ACC112 (cell line): ENCODE data around the gene WFS1.

Source experiments
- H2AFZ ChIP-seq: fragments of 200-600 bp; sonication (generic); one replicate; pipeline ENCODE4 v1.6.0; 2017; ENCODE audit warnings: antibody characterized with exemption, low read length; ENCODE audit not compliant: unreplicated experiment
- H3K27ac ChIP-seq: fragments of 200-600 bp; sonication (generic); 2 replicates; pipeline ENCODE4 v1.5.1; 2014; ENCODE audit warnings: low read depth, mild to moderate bottlenecking, antibody characterized with exemption, low read length, moderate library complexity
- H3K27me3 ChIP-seq: fragments of 200-600 bp; sonication (generic); 2 replicates; pipeline ENCODE4 v1.6.1; 2014; ENCODE audit warnings: mild to moderate bottlenecking, antibody characterized with exemption, low read length, moderate library complexity, mixed read lengths; ENCODE audit not compliant: insufficient read depth
- H3K36me3 ChIP-seq: fragments of 200-600 bp; sonication (generic); 2 replicates; pipeline ENCODE4 v1.6.1; 2016; ENCODE audit warnings: mild to moderate bottlenecking, antibody characterized with exemption, low read length, moderate library complexity, mixed read lengths; ENCODE audit not compliant: insufficient read depth
- H3K4me1 ChIP-seq: fragments of 200-600 bp; sonication (generic); one replicate; pipeline ENCODE4 v1.6.1; 2016; ENCODE audit warnings: low read length, mixed read lengths; ENCODE audit not compliant: insufficient read depth, unreplicated experiment, control insufficient read depth
- H3K4me3 ChIP-seq: fragments of 200-600 bp; sonication (generic); 2 replicates; pipeline ENCODE4 v1.5.1; 2014; ENCODE audit warnings: mild to moderate bottlenecking, low read depth, low read length
- H3K79me2 ChIP-seq: fragments of 200-600 bp; sonication (generic); one replicate; pipeline ENCODE4 v1.6.0; 2016; ENCODE audit warnings: low read length; ENCODE audit not compliant: control insufficient read depth, unreplicated experiment, insufficient read depth

WFS1 gene

GRCh38 chr4:6235901-6236640 is 33.6 kb upstream of the WFS1 start:
- Histone ChIP-seq H3K79me2 (no peaks in the 10 kb centered on the region), H3K27me3 (peaks cover 69% of the 10 kb centered on the region)

GRCh38 chr4:6236816-6237390 is 32.7 kb upstream of the WFS1 start:
- Histone ChIP-seq H3K79me2 (no peaks in the 10 kb centered on the region), H2AFZ (no peak overlapping the region), H3K4me3 (no peak overlapping the region), H3K4me1 (no peaks in the 10 kb centered on the region), H3K27ac (no peak overlapping the region), H3K27me3 (peaks cover 72% of the 10 kb centered on the region), H3K36me3 (no peaks in the 10 kb centered on the region)

More at GRCh38 chr4:6235901-6236640, 33.6 kb upstream of the WFS1 start:
- Histone ChIP-seq H3K4me1 (no peaks in the 10 kb centered on the region), H3K36me3 (no peaks in the 10 kb centered on the region), H2AFZ (no peak overlapping the region), H3K4me3 (no peak overlapping the region), H3K27ac (no peak overlapping the region)

- Histone ChIP-seq H3K4me1 (no peaks in the 10 kb centered on the region), H3K4me3 (no peak overlapping the region), H3K27ac (no peak overlapping the region), H3K36me3 (no peaks in the 10 kb centered on the region), H3K79me2 (no peaks in the 10 kb centered on the region), H3K27me3 (peaks cover 78% of the 10 kb centered on the region), H2AFZ (no peak overlapping the region)
These were observed 30.2 kb upstream of the WFS1 start for GRCh38 chr4:6239486-6239885.

- Histone ChIP-seq H3K4me3 (no peak overlapping the region), H3K79me2 (no peaks in the 10 kb centered on the region)
These were observed 29.7 kb upstream of the WFS1 start for GRCh38 chr4:6239968-6240367.

GRCh38 chr4:6241062-6241845 is 28.4 kb upstream of the WFS1 start:
- no peak overlapping the region for H2AFZ ChIP-seq
- no peaks in the 10 kb centered on the region for H3K36me3 ChIP-seq
- no peak overlapping the region for H3K27ac ChIP-seq
- H3K27me3 ChIP-seq, result peaks cover 78% of the 10 kb centered on the region
- no peaks in the 10 kb centered on the region for H3K79me2 ChIP-seq
- no peaks in the 10 kb centered on the region for H3K4me1 ChIP-seq
- no peak overlapping the region for H3K4me3 ChIP-seq

More at GRCh38 chr4:6239968-6240367, 29.7 kb upstream of the WFS1 start:
- Histone ChIP-seq H3K4me1 (no peaks in the 10 kb centered on the region), H3K36me3 (no peaks in the 10 kb centered on the region), H2AFZ (no peak overlapping the region), H3K27ac (no peak overlapping the region), H3K27me3 (peaks cover 78% of the 10 kb centered on the region)

GRCh38 chr4:6242271-6243029 is 27.2 kb upstream of the WFS1 start:
- H3K4me1 ChIP-seq, result no peaks in the 10 kb centered on the region
- H3K36me3 ChIP-seq, result no peaks in the 10 kb centered on the region
- no peak overlapping the region for H3K4me3 ChIP-seq

GRCh38 chr4:6245246-6246169 is 24.1 kb upstream of the WFS1 start:
- Histone ChIP-seq H2AFZ (no peak overlapping the region), H3K4me1 (no peaks in the 10 kb centered on the region), H3K36me3 (no peaks in the 10 kb centered on the region), H3K27ac (no peak overlapping the region), H3K27me3 (peaks cover 89% of the 10 kb centered on the region), H3K4me3 (no peak overlapping the region), H3K79me2 (no peaks in the 10 kb centered on the region)

More at GRCh38 chr4:6242271-6243029, 27.2 kb upstream of the WFS1 start:
- Histone ChIP-seq H3K27ac (no peak overlapping the region), H3K27me3 (peaks cover 79% of the 10 kb centered on the region), H2AFZ (no peak overlapping the region), H3K79me2 (no peaks in the 10 kb centered on the region)

GRCh38 chr4:6246170-6246634 is 23.4 kb upstream of the WFS1 start:
- no peaks in the 10 kb centered on the region for H3K79me2 ChIP-seq
- no peak overlapping the region for H2AFZ ChIP-seq
- no peaks in the 10 kb centered on the region for H3K36me3 ChIP-seq

GRCh38 chr4:6248394-6248793 is 21.3 kb upstream of the WFS1 start:
- Histone ChIP-seq H3K79me2 (no peaks in the 10 kb centered on the region), H3K36me3 (no peaks in the 10 kb centered on the region)

More at GRCh38 chr4:6246170-6246634, 23.4 kb upstream of the WFS1 start:
- H3K27ac ChIP-seq, result no peak overlapping the region
- H3K27me3 ChIP-seq, result peaks cover 88% of the 10 kb centered on the region
- H3K4me3 ChIP-seq, result no peak overlapping the region
- no peaks in the 10 kb centered on the region for H3K4me1 ChIP-seq

More at GRCh38 chr4:6248394-6248793, 21.3 kb upstream of the WFS1 start:
- Histone ChIP-seq H3K4me1 (no peaks in the 10 kb centered on the region), H3K4me3 (no peak overlapping the region), H2AFZ (no peak overlapping the region), H3K27ac (no peak overlapping the region), H3K27me3 (peaks cover 75% of the 10 kb centered on the region)
